ENCODE measurements around the gene GABBR2. TPM values are rescaled to one million over a fixed set of nuclear protein-coding genes. Genes with fewer than 3 reads are reported as not detected.

The GABBR2 gene
- total and polyA plus RNA-seq, 2 experiments from 2014 or later: 0.89 to 1.3 TPM

- TF ChIP-seq, protein P1, sequence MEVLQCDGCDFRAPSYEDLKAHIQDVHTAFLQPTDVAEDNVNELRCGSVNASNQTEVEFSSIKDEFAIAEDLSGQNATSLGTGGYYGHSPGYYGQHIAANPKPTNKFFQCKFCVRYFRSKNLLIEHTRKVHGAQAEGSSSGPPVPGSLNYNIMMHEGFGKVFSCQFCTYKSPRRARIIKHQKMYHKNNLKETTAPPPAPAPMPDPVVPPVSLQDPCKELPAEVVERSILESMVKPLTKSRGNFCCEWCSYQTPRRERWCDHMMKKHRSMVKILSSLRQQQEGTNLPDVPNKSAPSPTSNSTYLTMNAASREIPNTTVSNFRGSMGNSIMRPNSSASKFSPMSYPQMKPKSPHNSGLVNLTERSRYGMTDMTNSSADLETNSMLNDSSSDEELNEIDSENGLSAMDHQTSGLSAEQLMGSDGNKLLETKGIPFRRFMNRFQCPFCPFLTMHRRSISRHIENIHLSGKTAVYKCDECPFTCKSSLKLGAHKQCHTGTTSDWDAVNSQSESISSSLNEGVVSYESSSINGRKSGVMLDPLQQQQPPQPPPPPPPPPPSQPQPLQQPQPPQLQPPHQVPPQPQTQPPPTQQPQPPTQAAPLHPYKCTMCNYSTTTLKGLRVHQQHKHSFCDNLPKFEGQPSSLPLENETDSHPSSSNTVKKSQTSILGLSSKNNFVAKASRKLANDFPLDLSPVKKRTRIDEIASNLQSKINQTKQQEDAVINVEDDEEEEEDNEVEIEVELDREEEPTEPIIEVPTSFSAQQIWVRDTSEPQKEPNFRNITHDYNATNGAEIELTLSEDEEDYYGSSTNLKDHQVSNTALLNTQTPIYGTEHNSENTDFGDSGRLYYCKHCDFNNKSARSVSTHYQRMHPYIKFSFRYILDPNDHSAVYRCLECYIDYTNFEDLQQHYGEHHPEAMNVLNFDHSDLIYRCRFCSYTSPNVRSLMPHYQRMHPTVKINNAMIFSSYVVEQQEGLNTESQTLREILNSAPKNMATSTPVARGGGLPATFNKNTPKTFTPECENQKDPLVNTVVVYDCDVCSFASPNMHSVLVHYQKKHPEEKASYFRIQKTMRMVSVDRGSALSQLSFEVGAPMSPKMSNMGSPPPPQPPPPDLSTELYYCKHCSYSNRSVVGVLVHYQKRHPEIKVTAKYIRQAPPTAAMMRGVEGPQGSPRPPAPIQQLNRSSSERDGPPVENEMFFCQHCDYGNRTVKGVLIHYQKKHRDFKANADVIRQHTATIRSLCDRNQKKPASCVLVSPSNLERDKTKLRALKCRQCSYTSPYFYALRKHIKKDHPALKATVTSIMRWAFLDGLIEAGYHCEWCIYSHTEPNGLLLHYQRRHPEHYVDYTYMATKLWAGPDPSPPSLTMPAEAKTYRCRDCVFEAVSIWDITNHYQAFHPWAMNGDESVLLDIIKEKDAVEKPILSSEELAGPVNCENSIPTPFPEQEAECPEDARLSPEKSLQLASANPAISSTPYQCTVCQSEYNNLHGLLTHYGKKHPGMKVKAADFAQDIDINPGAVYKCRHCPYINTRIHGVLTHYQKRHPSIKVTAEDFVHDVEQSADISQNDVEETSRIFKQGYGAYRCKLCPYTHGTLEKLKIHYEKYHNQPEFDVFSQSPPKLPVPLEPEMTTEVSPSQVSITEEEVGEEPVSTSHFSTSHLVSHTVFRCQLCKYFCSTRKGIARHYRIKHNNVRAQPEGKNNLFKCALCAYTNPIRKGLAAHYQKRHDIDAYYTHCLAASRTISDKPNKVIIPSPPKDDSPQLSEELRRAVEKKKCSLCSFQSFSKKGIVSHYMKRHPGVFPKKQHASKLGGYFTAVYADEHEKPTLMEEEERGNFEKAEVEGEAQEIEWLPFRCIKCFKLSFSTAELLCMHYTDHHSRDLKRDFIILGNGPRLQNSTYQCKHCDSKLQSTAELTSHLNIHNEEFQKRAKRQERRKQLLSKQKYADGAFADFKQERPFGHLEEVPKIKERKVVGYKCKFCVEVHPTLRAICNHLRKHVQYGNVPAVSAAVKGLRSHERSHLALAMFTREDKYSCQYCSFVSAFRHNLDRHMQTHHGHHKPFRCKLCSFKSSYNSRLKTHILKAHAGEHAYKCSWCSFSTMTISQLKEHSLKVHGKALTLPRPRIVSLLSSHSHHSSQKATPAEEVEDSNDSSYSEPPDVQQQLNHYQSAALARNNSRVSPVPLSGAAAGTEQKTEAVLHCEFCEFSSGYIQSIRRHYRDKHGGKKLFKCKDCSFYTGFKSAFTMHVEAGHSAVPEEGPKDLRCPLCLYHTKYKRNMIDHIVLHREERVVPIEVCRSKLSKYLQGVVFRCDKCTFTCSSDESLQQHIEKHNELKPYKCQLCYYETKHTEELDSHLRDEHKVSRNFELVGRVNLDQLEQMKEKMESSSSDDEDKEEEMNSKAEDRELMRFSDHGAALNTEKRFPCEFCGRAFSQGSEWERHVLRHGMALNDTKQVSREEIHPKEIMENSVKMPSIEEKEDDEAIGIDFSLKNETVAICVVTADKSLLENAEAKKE (CRISPR knock-in tag; IDR thresholded peaks at IDR 0.05): no peak
- TF ChIP-seq EZH2 (IDR thresholded peaks at IDR 0.05; ENCODE audit: low read depth, unreplicated experiment): no peak
- TF ChIP-seq JUNB (IDR thresholded peaks at IDR 0.05; ENCODE audit: unreplicated experiment): no peak
- no peak for TF ChIP-seq STAT1 (IDR thresholded peaks at IDR 0.05; ENCODE audit: unreplicated experiment)
- TF ChIP-seq CREB1 (CRISPR knock-in tag; IDR thresholded peaks at IDR 0.05; ENCODE audit: low read depth): no peak
- TF ChIP-seq NANOG (IDR thresholded peaks at IDR 0.05; ENCODE audit: borderline replicate concordance): no peak
- no peak for TF ChIP-seq REST (IDR thresholded peaks at IDR 0.05; ENCODE audit: unreplicated experiment)
- no peak for TF ChIP-seq ZNF331 (CRISPR knock-in tag; IDR thresholded peaks at IDR 0.05; ENCODE audit: low read depth)
- no peak for TF ChIP-seq EZH2phosphoT487 (IDR thresholded peaks at IDR 0.05; ENCODE audit: unreplicated experiment)
Observed at GRCh38 chr9:98571643-98572042, 137.1 kb downstream of the GABBR2 start (continued).

Data from GM23338 (cell line).